Transverse colon (tissue), 4 donors: ENCODE data around the gene SNF8. TPM values are rescaled to one million over a fixed set of nuclear protein-coding genes. Genes with fewer than 3 reads are reported as not detected.

Experiments
- DNase-seq: peaks from one replicate; pipeline ENCODE4 v3.0.0-alpha.2; 2019
- H3K27ac ChIP-seq, 4 donors: fragments of 200-600 bp; sonication (generic); 2 replicates each; pipeline ENCODE4 v1.5.1; 2016 to 2018; ENCODE audit warnings: inconsistent platforms in 4 of 4
- H3K27me3 ChIP-seq: fragments of 200-600 bp; sonication (generic); 2 replicates; pipeline ENCODE4 v1.5.1; 2017; ENCODE audit warnings: inconsistent platforms
- H3K36me3 ChIP-seq, 4 donors: fragments of 200-600 bp; sonication (generic); 2 replicates each; pipeline ENCODE4 v1.5.1; 2017 to 2019; ENCODE audit warnings: inconsistent platforms in 4 of 4
- H3K4me1 ChIP-seq, 4 donors: fragments of 200-600 bp; sonication (generic); 2 replicates each; pipeline ENCODE4 v1.5.1; 2017 to 2020; ENCODE audit warnings: inconsistent platforms in 4 of 4
- H3K4me3 ChIP-seq, 4 donors: fragments of 200-600 bp; sonication (generic); 1 replicate in 1 of 4; 2 replicates in 3 of 4; pipeline versions ENCODE4 v1.5.1 to v1.6.1; 2017 to 2019; ENCODE audit warnings: inconsistent platforms in 4 of 4
- H3K9me3 ChIP-seq, 2 donors: fragments of 200-600 bp; sonication (generic); 2 replicates each; pipeline ENCODE4 v1.5.1; 2017 to 2019; ENCODE audit warnings: inconsistent platforms in 2 of 2
- CTCF ChIP-seq, 5 experiments: fragments of 200-600 bp in 3 of 5; fragments of 450-650 bp in 2 of 5; sonication (generic) in 3 of 5; IDR thresholded peaks; 1 replicate in 2 of 5; 2 replicates in 3 of 5; pipeline ENCODE4 v1.5.1; 2016 to 2017; ENCODE audit warnings: antibody characterized with exemption in 5 of 5, inconsistent platforms in 3 of 5, mild to moderate bottlenecking in 2 of 5, moderate library complexity in 1 of 5
- EP300 ChIP-seq: sonication (generic); formaldehyde crosslinking; IDR thresholded peaks from one replicate; pipeline ENCODE4 v1.6.1; 2017; ENCODE audit warnings: antibody characterized with exemption, low read depth
- POLR2A ChIP-seq: fragments of 450-650 bp; IDR thresholded peaks from one replicate; pipeline ENCODE4 v1.6.1; 2016; ENCODE audit warnings: antibody characterized with exemption, mild to moderate bottlenecking, moderate library complexity
- POLR2AphosphoS5 ChIP-seq, 3 donors: sonication (generic); formaldehyde crosslinking; IDR thresholded peaks; one replicate each; pipeline ENCODE4 v1.6.1; 2016; ENCODE audit warnings: antibody characterized with exemption in 3 of 3
- WGBS, 2 donors: methylation state at CpG; one replicate each; pipeline ENCODE4 v1.1.5; 2018; ENCODE audit warnings: low coverage in 1 of 2; 5-methylcytosine and 5-hydroxymethylcytosine counted together
- in situ Hi-C, 4 donors: fragments of 200-750 bp; cut with MboI; loops; one replicate each; pipeline versions ENCODE4 v1.15.0 to v1.15.1; 2017; ENCODE audit warnings: low sequenced_read_pairs in 3 of 4, low pct_ligation_motif_present in 1 of 4, low pct_unique_long_range_greater_than_20kb in 1 of 4
- intact Hi-C: fragments of 100-400 bp; cut with DNase I; formaldehyde crosslinking; loops from one replicate; pipeline ENCODE4 v1.15.1; 2023; ENCODE audit warnings: low total_unique reads
- total RNA-seq, 4 donors: library from RNA; depleted of rRNA; stranded (reverse); fragments of >200 nt; gene quantifications; one replicate each; pipeline ENCODE4 v1.1.0, GENCODE V29; 2016

The SNF8 gene
- total RNA-seq, 4 donors from 2014 or later = 44.1 to 67.7 (median 62.0) TPM

GRCh38 chr17:48915459-48916282 lies 29.0 kb downstream of the SNF8 start:
- Histone ChIP-seq H3K4me3 (no peak overlapping the region), H3K36me3 (peaks cover 0 to 56% (median 24%) of the 10 kb centered on the region in 4 donors), H3K27ac (peak overlapping the region; percentile 20 to 46 (median 32)), H3K9me3 (no peaks in the 10 kb centered on the region), H3K4me1 (peaks cover 1 to 25% (median 15%) of the 10 kb centered on the region in 4 donors), H3K27me3 (no peaks in the 10 kb centered on the region)
- 52 to 54% methylated on average over 4 to 5 of the region's 5 CpGs for WGBS, 2 donors
- DNase-seq = peak; percentile 11
- TF ChIP-seq POLR2AphosphoS5 (IDR thresholded peaks at IDR 0.05) = no peak
- no peak for TF ChIP-seq CTCF (IDR thresholded peaks at IDR 0.05)
- no peak for TF ChIP-seq POLR2A
- TF ChIP-seq EP300 = no peak
- intact Hi-C loops (no loop called here), in situ Hi-C loops (no loop called here)

- in situ Hi-C loops = no loop called here
Observed at GRCh38 chr17:48912476-48912875, 32.2 kb downstream of the SNF8 start.

GRCh38 chr17:48910370-48910769 lies 34.3 kb downstream of the SNF8 start:
- Histone ChIP-seq H3K4me1 (peaks cover 13 to 43% (median 32%) of the 10 kb centered on the region in 4 donors), H3K36me3 (peaks cover 0 to 13% (median 2%) of the 10 kb centered on the region in 4 donors), H3K4me3 (peak overlapping the region in 1 of 4 donors; percentile 98), H3K9me3 (no peaks in the 10 kb centered on the region), H3K27me3 (no peaks in the 10 kb centered on the region), H3K27ac (no peak overlapping the region)
- no peak for DNase-seq
- intact Hi-C loops (no loop called here), in situ Hi-C loops (no loop called here)
- no peak for TF ChIP-seq POLR2A
- no peak for TF ChIP-seq POLR2AphosphoS5 (IDR thresholded peaks at IDR 0.05)
- no peak for TF ChIP-seq EP300
- TF ChIP-seq CTCF (IDR thresholded peaks at IDR 0.05) = no peak
- WGBS, 2 donors = 68 to 76% methylated on average over 2 of the region's 2 CpGs

More at GRCh38 chr17:48912476-48912875, 32.2 kb downstream of the SNF8 start:
- TF ChIP-seq CTCF (IDR thresholded peaks at IDR 0.05) (no peak), POLR2AphosphoS5 (IDR thresholded peaks at IDR 0.05) (no peak), EP300 (no peak), POLR2A (no peak)
- Histone ChIP-seq H3K27me3 (no peaks in the 10 kb centered on the region), H3K9me3 (no peaks in the 10 kb centered on the region), H3K36me3 (peaks cover 0 to 24% (median 8%) of the 10 kb centered on the region in 4 donors), H3K4me3 (no peak overlapping the region), H3K27ac (no peak overlapping the region), H3K4me1 (peaks cover 13 to 46% (median 35%) of the 10 kb centered on the region in 4 donors)
- intact Hi-C loops = no loop called here
- WGBS, 2 donors = 83 to 94% methylated on average over 2 of the region's 2 CpGs
- DNase-seq = no peak

- in situ Hi-C loops = no loop called here
- peak overlapping the region in 2 of 4 donors; percentile 97 to 98 for H3K4me3 ChIP-seq
- intact Hi-C loops = no loop called here
- TF ChIP-seq CTCF (IDR thresholded peaks at IDR 0.05) = no peak
- no peak for TF ChIP-seq EP300
- no peak for TF ChIP-seq POLR2AphosphoS5 (IDR thresholded peaks at IDR 0.05)
- no peak for TF ChIP-seq POLR2A
- H3K27ac ChIP-seq = peak overlapping the region; percentile 85 to 94 (median 92)
- no peaks in the 10 kb centered on the region for H3K27me3 ChIP-seq
- no peak for DNase-seq
- peaks cover 13 to 37% (median 27%) of the 10 kb centered on the region in 4 donors for H3K4me1 ChIP-seq
- 0 to 45% methylated on average over 2 to 4 of the region's 4 CpGs for WGBS, 2 donors
- H3K36me3 ChIP-seq = peaks cover 0 to 9% (median 2%) of the 10 kb centered on the region in 4 donors
- no peaks in the 10 kb centered on the region for H3K9me3 ChIP-seq
Observed at GRCh38 chr17:48909783-48910182, 34.9 kb downstream of the SNF8 start.
